ENCODE data around the gene RIMOC1.
A peak's percentile ranks its signal among the peaks of the same experiment; 100 is the strongest.

RIMOC1 gene, protein sequence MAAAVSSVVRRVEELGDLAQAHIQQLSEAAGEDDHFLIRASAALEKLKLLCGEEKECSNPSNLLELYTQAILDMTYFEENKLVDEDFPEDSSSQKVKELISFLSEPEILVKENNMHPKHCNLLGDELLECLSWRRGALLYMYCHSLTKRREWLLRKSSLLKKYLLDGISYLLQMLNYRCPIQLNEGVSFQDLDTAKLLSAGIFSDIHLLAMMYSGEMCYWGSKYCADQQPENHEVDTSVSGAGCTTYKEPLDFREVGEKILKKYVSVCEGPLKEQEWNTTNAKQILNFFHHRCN

DNA sequence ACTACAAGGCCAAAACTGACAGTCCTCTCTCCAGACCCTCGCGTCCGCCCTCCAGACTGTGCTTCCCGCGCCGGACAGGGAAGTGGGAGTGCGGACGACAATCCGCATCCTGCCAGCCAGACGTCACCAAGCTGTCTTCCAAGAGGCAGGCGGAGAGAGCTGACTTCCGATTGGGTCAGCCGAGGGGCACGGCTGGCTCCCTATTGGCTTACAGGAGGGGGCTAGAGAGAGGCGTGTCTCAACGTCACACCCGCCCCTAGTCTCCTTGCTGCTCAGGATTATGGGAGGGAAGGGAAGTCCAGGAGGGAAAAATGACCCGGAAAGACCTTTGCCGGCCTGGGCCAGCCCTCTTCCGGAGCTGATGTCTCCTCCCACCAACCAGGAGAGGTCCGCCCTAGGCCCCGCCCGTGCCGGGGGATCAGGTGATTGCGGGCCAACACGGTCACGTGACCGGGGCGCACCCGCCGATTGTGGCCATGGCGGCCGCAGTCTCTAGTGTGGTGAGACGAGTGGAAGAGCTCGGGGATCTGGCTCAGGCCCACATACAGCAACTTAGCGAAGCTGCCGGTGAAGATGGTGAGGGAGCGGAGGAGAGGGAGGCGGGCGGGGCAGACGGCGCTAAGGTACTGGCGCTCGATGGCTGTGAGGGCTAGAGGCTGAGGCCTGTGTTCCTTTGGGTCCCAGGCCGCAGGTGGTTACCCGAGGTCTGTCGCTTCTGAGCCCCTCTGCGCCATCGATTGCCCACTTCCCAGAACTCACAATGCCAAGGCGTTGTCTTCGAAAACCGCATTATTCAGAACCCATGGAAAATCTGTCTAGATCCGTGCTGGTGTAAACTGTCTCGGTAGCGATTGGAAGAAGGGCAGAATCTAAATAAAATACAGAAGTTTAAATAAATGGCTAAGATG, at the start of gene RIMOC1:
Gene RIMOC1 (plus strand): TSS at position 453 of the 908 bp plus-strand sequence. CDS start 24 bp downstream, at position 477.
- H3K4me3 ChIP-seq (ENCODE audit: insufficient read depth, low read length, poor library complexity, severe bottlenecking), result peak within 1 kb of the TSS; percentile 93
- H3K27me3 ChIP-seq (ENCODE audit: low read length), result no peaks in the 10 kb centered on the region
- TF ChIP-seq, protein P1, sequence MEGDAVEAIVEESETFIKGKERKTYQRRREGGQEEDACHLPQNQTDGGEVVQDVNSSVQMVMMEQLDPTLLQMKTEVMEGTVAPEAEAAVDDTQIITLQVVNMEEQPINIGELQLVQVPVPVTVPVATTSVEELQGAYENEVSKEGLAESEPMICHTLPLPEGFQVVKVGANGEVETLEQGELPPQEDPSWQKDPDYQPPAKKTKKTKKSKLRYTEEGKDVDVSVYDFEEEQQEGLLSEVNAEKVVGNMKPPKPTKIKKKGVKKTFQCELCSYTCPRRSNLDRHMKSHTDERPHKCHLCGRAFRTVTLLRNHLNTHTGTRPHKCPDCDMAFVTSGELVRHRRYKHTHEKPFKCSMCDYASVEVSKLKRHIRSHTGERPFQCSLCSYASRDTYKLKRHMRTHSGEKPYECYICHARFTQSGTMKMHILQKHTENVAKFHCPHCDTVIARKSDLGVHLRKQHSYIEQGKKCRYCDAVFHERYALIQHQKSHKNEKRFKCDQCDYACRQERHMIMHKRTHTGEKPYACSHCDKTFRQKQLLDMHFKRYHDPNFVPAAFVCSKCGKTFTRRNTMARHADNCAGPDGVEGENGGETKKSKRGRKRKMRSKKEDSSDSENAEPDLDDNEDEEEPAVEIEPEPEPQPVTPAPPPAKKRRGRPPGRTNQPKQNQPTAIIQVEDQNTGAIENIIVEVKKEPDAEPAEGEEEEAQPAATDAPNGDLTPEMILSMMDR (IDR thresholded peaks at IDR 0.05; ENCODE audit: insufficient read depth, low read length, poor library complexity, severe bottlenecking), result no peak
- no peak for TF ChIP-seq EZH2phosphoT487 (conservative IDR thresholded peaks at IDR 0.05; ENCODE audit: low read length)
- H3K9me3 ChIP-seq (ENCODE audit: insufficient read depth, low read length), result no peaks in the 10 kb centered on the region
- peak within 1 kb of the TSS; percentile 41 for H3K27ac ChIP-seq (ENCODE audit: low read depth, low read length)
- H3K9ac ChIP-seq (ENCODE audit: low read length), result peak within 1 kb of the TSS; percentile 82
- H3K79me2 ChIP-seq (ENCODE audit: insufficient read depth, low read length), result peaks cover 26% of the 10 kb centered on the region
- peak within 1 kb of the TSS; percentile 90 for H2AFZ ChIP-seq (ENCODE audit: low read depth, low read length, severe bottlenecking)
- H3K9me2 ChIP-seq (replicated peaks; ENCODE audit: insufficient read depth, low read length), result no peaks in the 10 kb centered on the region
- no peaks in the 10 kb centered on the region for H4K20me1 ChIP-seq (ENCODE audit: low read depth, low read length)
- H3K4me2 ChIP-seq (ENCODE audit: low read depth, low read length, poor library complexity, severe bottlenecking), result peak within 1 kb of the TSS; percentile 95
- peaks cover 26% of the 10 kb centered on the region; the same call in 1 of the 2 replicates for H3K36me3 ChIP-seq (ENCODE audit: low read length)
- peaks cover 10% of the 10 kb centered on the region for H3F3A ChIP-seq (ENCODE audit: insufficient read depth)

DNA sequence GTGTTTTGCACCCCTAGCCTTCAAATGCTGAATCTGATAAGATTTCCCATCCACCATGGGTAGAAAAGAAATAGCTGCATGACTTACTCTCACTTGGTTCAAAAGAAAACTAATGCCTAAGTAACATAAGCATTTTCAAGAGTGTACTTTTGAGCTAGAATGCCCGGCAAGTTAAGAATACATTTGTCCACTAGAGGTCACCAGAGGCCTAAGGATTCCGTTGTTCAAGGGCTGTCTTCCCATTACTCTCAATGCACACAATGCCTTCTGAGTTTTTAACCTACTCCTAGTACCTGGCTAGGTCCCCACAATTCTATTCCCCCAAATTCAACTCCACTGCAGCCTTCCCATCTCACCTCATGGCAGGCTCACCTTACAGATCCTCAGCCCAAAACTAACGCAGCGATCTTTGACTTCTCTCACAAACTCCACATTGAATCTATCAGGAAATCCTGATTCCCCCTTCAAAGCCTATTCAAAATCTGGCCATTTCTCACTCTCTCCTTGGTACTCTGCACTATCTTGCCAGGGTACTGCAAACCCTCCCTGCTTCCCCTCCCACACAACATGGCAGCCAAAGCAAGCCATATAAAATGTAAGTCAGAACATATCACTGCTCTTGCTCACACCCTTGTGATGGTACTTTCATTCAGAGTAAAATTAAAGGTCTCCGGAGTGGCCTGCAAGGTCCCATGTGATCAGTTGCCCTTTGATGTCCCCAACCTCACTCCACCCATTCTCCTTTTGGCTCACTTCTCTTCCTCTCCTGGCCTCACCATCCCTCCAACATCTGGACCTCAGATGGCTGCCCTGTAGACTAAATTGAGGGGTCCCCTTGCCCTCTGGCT, 47.3 kb upstream of the RIMOC1 start:
- peaks cover 61% of the 10 kb centered on the region for H3K36me3 ChIP-seq (ENCODE audit: low read length)
- no peak overlapping the region for H3K27ac ChIP-seq (ENCODE audit: low read depth, low read length)

DNA sequence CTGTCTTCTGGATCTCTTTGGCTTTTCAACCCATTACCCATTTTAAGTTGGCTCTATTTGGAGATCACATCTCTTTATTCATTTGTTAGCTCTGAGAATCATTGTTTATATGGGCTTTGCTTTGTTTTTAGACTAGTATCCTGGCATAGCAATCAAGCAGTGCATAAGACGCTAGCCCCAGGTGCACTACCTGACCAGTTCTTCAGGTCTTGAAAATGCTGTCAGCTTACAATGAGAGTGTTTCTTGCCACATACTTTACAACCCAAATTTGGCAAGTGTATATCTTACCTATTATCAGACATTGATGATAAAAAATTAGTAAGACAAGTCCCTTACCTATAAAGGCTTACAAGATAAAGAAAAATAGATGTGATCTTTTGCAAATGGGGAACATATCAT, 46.2 kb upstream of the RIMOC1 start:
- H3K9me3 ChIP-seq (ENCODE audit: insufficient read depth, low read length), result no peaks in the 10 kb centered on the region
- TF ChIP-seq, protein P1 (IDR thresholded peaks at IDR 0.05; ENCODE audit: insufficient read depth, low read length, poor library complexity, severe bottlenecking), result no peak
- TF ChIP-seq EZH2phosphoT487 (conservative IDR thresholded peaks at IDR 0.05; ENCODE audit: low read length), result no peak
- H3K27me3 ChIP-seq (ENCODE audit: low read length), result no peaks in the 10 kb centered on the region
- no peak overlapping the region for H3K27ac ChIP-seq (ENCODE audit: low read depth, low read length)
- no peak overlapping the region for H3K4me3 ChIP-seq (ENCODE audit: insufficient read depth, low read length, poor library complexity, severe bottlenecking)
- no peak overlapping the region for H3K4me2 ChIP-seq (ENCODE audit: low read depth, low read length, poor library complexity, severe bottlenecking)
- peaks cover 50% of the 10 kb centered on the region for H3K36me3 ChIP-seq (ENCODE audit: low read length)
- H3K79me2 ChIP-seq (ENCODE audit: insufficient read depth, low read length), result peaks cover 2% of the 10 kb centered on the region
- no peaks in the 10 kb centered on the region; the same call in 1 of the 2 replicates for H3F3A ChIP-seq (ENCODE audit: insufficient read depth)
- H4K20me1 ChIP-seq (ENCODE audit: low read depth, low read length), result peaks cover 2% of the 10 kb centered on the region; the same call in 1 of the 2 replicates
- H2AFZ ChIP-seq (ENCODE audit: low read depth, low read length, severe bottlenecking), result no peak overlapping the region
- H3K9me2 ChIP-seq (replicated peaks; ENCODE audit: insufficient read depth, low read length), result no peaks in the 10 kb centered on the region
- no peak overlapping the region for H3K9ac ChIP-seq (ENCODE audit: low read length)

More for the DNA sequence above, 47.3 kb upstream of the RIMOC1 start:
- no peak overlapping the region for H3K4me2 ChIP-seq (ENCODE audit: low read depth, low read length, poor library complexity, severe bottlenecking)
- H3K9me2 ChIP-seq (replicated peaks; ENCODE audit: insufficient read depth, low read length), result no peaks in the 10 kb centered on the region
- no peak overlapping the region for H2AFZ ChIP-seq (ENCODE audit: low read depth, low read length, severe bottlenecking)
- no peaks in the 10 kb centered on the region for H4K20me1 ChIP-seq (ENCODE audit: low read depth, low read length)
- H3F3A ChIP-seq (ENCODE audit: insufficient read depth), result no peaks in the 10 kb centered on the region; the same call in 1 of the 2 replicates
- TF ChIP-seq, protein P1 (IDR thresholded peaks at IDR 0.05; ENCODE audit: insufficient read depth, low read length, poor library complexity, severe bottlenecking), result peak; percentile 46
- TF ChIP-seq EZH2phosphoT487 (conservative IDR thresholded peaks at IDR 0.05; ENCODE audit: low read length), result no peak
- H3K9ac ChIP-seq (ENCODE audit: low read length), result no peak overlapping the region
- H3K27me3 ChIP-seq (ENCODE audit: low read length), result no peaks in the 10 kb centered on the region
- H3K79me2 ChIP-seq (ENCODE audit: insufficient read depth, low read length), result no peaks in the 10 kb centered on the region
- no peaks in the 10 kb centered on the region for H3K9me3 ChIP-seq (ENCODE audit: insufficient read depth, low read length)
- no peak overlapping the region for H3K4me3 ChIP-seq (ENCODE audit: insufficient read depth, low read length, poor library complexity, severe bottlenecking)

Data from SU-DHL-6 (cell line).